HL-60 (cell line): ENCODE data around the gene CUEDC2.
A peak's percentile ranks its signal among the peaks of the same experiment; 100 is the strongest.

Source experiments
- DNase-seq, 2 experiments: peaks; one replicate each; pipeline ENCODE4 v3.0.0-alpha.2; 2010 to 2020; ENCODE audit warnings: low read depth in 1 of 2, low spot score in 1 of 2
- H3K27ac ChIP-seq: fragments of 250-450 bp; sonication (Bioruptor Pico); replicated peaks from 2 replicates; pipeline ENCODE4 v1.5.1; 2020; ENCODE audit warnings: mild to moderate bottlenecking, moderate library complexity
- H3K27me3 ChIP-seq: fragments of 250-450 bp; sonication (Bioruptor Pico); 2 replicates; pipeline ENCODE4 v1.5.1; 2021; ENCODE audit warnings: mild to moderate bottlenecking, moderate library complexity; ENCODE audit not compliant: insufficient read depth, poor library complexity, severe bottlenecking
- H3K4me3 ChIP-seq: replicated peaks from 2 replicates; pipeline ENCODE4 v1.5.1; 2011; ENCODE audit warnings: mild to moderate bottlenecking, control low read depth, low read length; ENCODE audit not compliant: insufficient read depth
- CTCF ChIP-seq: IDR thresholded peaks from one replicate; pipeline ENCODE4 v1.5.1; 2011; ENCODE audit warnings: low read length, control low read depth, inconsistent platforms; ENCODE audit not compliant: insufficient read depth
- GABPA ChIP-seq: IDR thresholded peaks from 2 replicates; pipeline ENCODE4 v1.6.1; 2012; ENCODE audit warnings: low read depth
- POLR2AphosphoS5 ChIP-seq: IDR thresholded peaks from 2 replicates; pipeline ENCODE4 v1.6.1; 2012; ENCODE audit warnings: low read depth
- SPI1 ChIP-seq: IDR thresholded peaks from 2 replicates; pipeline ENCODE4 v1.6.1; 2012; ENCODE audit warnings: low read depth, mild to moderate bottlenecking, borderline replicate concordance
- TF ChIP-seq, protein P1 (sequence below): IDR thresholded peaks from 2 replicates; pipeline ENCODE4 v1.6.1; 2012; ENCODE audit warnings: low read depth; ENCODE audit not compliant: insufficient replicate concordance

CUEDC2 gene

GRCh38 chr10:102470579-102471546, 38.5 kb upstream of the CUEDC2 start:
- H3K27ac ChIP-seq = no peak overlapping the region
- no peak overlapping the region for H3K4me3 ChIP-seq
- no peaks in the 10 kb centered on the region for H3K27me3 ChIP-seq
- TF ChIP-seq CTCF (no peak), SPI1 (no peak), POLR2AphosphoS5 (no peak), GABPA (no peak)
- TF ChIP-seq, protein P1, sequence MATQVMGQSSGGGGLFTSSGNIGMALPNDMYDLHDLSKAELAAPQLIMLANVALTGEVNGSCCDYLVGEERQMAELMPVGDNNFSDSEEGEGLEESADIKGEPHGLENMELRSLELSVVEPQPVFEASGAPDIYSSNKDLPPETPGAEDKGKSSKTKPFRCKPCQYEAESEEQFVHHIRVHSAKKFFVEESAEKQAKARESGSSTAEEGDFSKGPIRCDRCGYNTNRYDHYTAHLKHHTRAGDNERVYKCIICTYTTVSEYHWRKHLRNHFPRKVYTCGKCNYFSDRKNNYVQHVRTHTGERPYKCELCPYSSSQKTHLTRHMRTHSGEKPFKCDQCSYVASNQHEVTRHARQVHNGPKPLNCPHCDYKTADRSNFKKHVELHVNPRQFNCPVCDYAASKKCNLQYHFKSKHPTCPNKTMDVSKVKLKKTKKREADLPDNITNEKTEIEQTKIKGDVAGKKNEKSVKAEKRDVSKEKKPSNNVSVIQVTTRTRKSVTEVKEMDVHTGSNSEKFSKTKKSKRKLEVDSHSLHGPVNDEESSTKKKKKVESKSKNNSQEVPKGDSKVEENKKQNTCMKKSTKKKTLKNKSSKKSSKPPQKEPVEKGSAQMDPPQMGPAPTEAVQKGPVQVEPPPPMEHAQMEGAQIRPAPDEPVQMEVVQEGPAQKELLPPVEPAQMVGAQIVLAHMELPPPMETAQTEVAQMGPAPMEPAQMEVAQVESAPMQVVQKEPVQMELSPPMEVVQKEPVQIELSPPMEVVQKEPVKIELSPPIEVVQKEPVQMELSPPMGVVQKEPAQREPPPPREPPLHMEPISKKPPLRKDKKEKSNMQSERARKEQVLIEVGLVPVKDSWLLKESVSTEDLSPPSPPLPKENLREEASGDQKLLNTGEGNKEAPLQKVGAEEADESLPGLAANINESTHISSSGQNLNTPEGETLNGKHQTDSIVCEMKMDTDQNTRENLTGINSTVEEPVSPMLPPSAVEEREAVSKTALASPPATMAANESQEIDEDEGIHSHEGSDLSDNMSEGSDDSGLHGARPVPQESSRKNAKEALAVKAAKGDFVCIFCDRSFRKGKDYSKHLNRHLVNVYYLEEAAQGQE = no peak
- DNase-seq = no peak

GRCh38 chr10:102468683-102469082, 36.3 kb upstream of the CUEDC2 start:
- H3K27me3 ChIP-seq = no peaks in the 10 kb centered on the region
- H3K4me3 ChIP-seq = no peak overlapping the region
- TF ChIP-seq CTCF (no peak), SPI1 (no peak), POLR2AphosphoS5 (no peak)
- peak overlapping the region; percentile 51 for H3K27ac ChIP-seq
- DNase-seq = no peak

- TF ChIP-seq POLR2AphosphoS5 = no peak
- no peak for TF ChIP-seq GABPA
- TF ChIP-seq SPI1 = peak; percentile 81
- peak overlapping the region; percentile 51 for H3K27ac ChIP-seq
- H3K4me3 ChIP-seq = no peak overlapping the region
- no peaks in the 10 kb centered on the region for H3K27me3 ChIP-seq
- DNase-seq = peak; percentile 88 to 92
Measured at GRCh38 chr10:102467971-102468438, 35.6 kb upstream of the CUEDC2 start.

DNA sequence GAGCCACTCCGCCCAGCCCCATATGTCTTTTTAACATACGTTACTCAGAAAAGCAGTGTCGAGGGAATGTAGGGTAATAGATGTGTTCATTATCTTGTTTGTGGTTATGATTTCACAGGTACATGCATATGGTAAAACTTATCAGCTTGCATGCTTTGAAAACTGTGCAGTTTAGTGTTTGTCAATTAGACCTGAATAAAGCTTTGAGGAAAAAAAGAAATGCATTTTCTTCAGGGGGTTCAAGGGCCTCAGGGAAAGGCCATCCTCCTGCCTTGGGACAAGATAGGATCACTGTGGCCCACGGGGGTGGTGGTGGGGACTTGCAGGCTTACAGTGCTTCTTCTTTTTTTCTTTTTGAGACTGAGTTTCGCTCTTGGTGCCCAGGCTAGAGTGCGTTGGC, 34.9 kb upstream of the CUEDC2 start:
- no peak overlapping the region for H3K4me3 ChIP-seq
- H3K27ac ChIP-seq = no peak overlapping the region
- no peaks in the 10 kb centered on the region for H3K27me3 ChIP-seq
- no peak for DNase-seq
- TF ChIP-seq GABPA = no peak
- TF ChIP-seq POLR2AphosphoS5 = no peak
- TF ChIP-seq SPI1 = no peak
- no peak for TF ChIP-seq CTCF
- TF ChIP-seq, protein P1 = no peak
